HepG2 (cell line): ENCODE measurements around the gene DNPH1. TPM values are rescaled to one million over a fixed set of nuclear protein-coding genes. Genes with fewer than 3 reads are reported as not detected.
A peak's percentile ranks its signal among the peaks of the same experiment; 100 is the strongest.

Source experiments
- ATAC-seq: fragments of 200-7000 bp; cut with Tn5 transposase; 3 replicates; pipeline ENCODE4 v1.9.1; 2020; ENCODE audit warnings: mild to moderate bottlenecking, moderate library complexity
- BruUV-seq: library from RNA; stranded (reverse); fragments of 400-500 nt; replicated peaks from 2 replicates; lab custom pipeline; 2021; lab: Mats Ljungman, UMichigan
- CTCF ChIA-PET: fragments of 300-600 bp; formaldehyde crosslinking; extraction: SDS; loops from one replicate; lab custom pipeline; 2021; ENCODE audit warnings: low total read pairs, inconsistent platforms, low intra/inter-chr PET ratio; lab: Yijun Ruan, JAX
- POLR2A ChIA-PET: fragments of 350-600 bp; sonication (Branson Sonifier 250); formaldehyde crosslinking; loops from one replicate; lab custom pipeline; 2020; ENCODE audit warnings: antibody characterized with exemption, inconsistent platforms; lab: Yijun Ruan, JAX
- DNase-seq: peaks from one replicate; pipeline ENCODE4 v3.0.0-alpha.2; 2015; ENCODE audit warnings: low spot score
- FAIRE-seq: peaks from 3 replicates; lab custom pipeline; 2011; peaks lifted over from hg19 to GRCh38; lab: Jason Lieb, UNC
- H2AFZ ChIP-seq: one replicate; pipeline ENCODE4 v1.6.1; 2011; ENCODE audit warnings: low read length, inconsistent platforms
- H3K27ac ChIP-seq: fragments of 300-600 bp; 3 replicates; pipeline ENCODE4 v1.8.0; 2011; ENCODE audit warnings: mixed run types, mild to moderate bottlenecking, mixed read lengths, low read length, inconsistent platforms; ENCODE audit not compliant: insufficient read depth; ENCODE audit errors: extremely low read length
- H3K27me3 ChIP-seq, 2 experiments: fragments of 200-600 bp in 1 of 2; 2 replicates in 1 of 2; 3 replicates in 1 of 2; pipeline versions ENCODE4 v1.6.0 to v1.8.0; 2011; ENCODE audit warnings: low read length in 2 of 2, mild to moderate bottlenecking in 2 of 2, moderate library complexity in 2 of 2, inconsistent platforms in 1 of 2; ENCODE audit not compliant: insufficient read depth in 2 of 2, control insufficient read depth in 1 of 2
- H3K36me3 ChIP-seq, 2 experiments: fragments of 200-600 bp in 1 of 2; replicated peaks in 1 of 2; 2 replicates in 1 of 2; 3 replicates in 1 of 2; pipeline versions ENCODE4 v1.5.1 to v1.8.0; 2011; ENCODE audit warnings: low read length in 2 of 2, inconsistent platforms in 1 of 2; ENCODE audit not compliant: insufficient read depth in 2 of 2, control insufficient read depth in 1 of 2
- H3K4me1 ChIP-seq: 2 replicates; pipeline ENCODE4 v1.5.1; 2012; ENCODE audit warnings: low read length, inconsistent platforms; ENCODE audit not compliant: insufficient read depth
- H3K4me2 ChIP-seq: 2 replicates; pipeline ENCODE4 v1.6.0; 2011; ENCODE audit warnings: low read depth, low read length, inconsistent platforms
- H3K4me3 ChIP-seq, 3 experiments: fragments of 200-600 bp in 1 of 3; sonication (generic), shearing (Covaris generic) in 1 of 3; replicated peaks in 1 of 3; 2 replicates each; pipeline ENCODE4 v1.5.1; 2011 to 2016; ENCODE audit warnings: low read length in 3 of 3, inconsistent platforms in 2 of 3, low read depth in 2 of 3, mild to moderate bottlenecking in 2 of 3, control low read depth in 1 of 3, mixed read lengths in 1 of 3; ENCODE audit not compliant: insufficient read depth in 1 of 3
- H3K79me2 ChIP-seq: one replicate; pipeline ENCODE4 v1.6.1; 2011; ENCODE audit warnings: low read length, inconsistent platforms; ENCODE audit not compliant: insufficient read depth
- H3K9ac ChIP-seq: 2 replicates; pipeline ENCODE4 v1.6.0; 2011; ENCODE audit warnings: mild to moderate bottlenecking, low read depth, low read length, inconsistent platforms; ENCODE audit not compliant: insufficient read depth
- H3K9me3 ChIP-seq: 2 replicates; pipeline ENCODE4 v1.5.1; 2012; ENCODE audit warnings: mild to moderate bottlenecking, low read length
- H4K20me1 ChIP-seq: 2 replicates; pipeline ENCODE4 v1.6.0; 2011; ENCODE audit warnings: inconsistent platforms, mild to moderate bottlenecking, low read length, moderate library complexity; ENCODE audit not compliant: insufficient read depth
- GFI1 ChIP-seq: sonication (generic); formaldehyde crosslinking; IDR thresholded peaks from 2 replicates; pipeline ENCODE4 v1.5.0; 2020; ENCODE audit warnings: missing genetic modification reagents, mild to moderate bottlenecking, borderline replicate concordance
- HMGXB3 ChIP-seq: sonication (generic); formaldehyde crosslinking; IDR thresholded peaks from 2 replicates; pipeline ENCODE4 v1.4.0; 2020; ENCODE audit warnings: missing genetic modification reagents, borderline replicate concordance
- KDM2A ChIP-seq: sonication (generic); formaldehyde crosslinking; IDR thresholded peaks from 2 replicates; pipeline ENCODE4 v1.4.0; 2020; ENCODE audit warnings: low read depth, missing genetic modification reagents, borderline replicate concordance
- KDM5B ChIP-seq: sonication (generic); formaldehyde crosslinking; IDR thresholded peaks from 2 replicates; pipeline ENCODE4 v1.4.0; 2020; ENCODE audit warnings: missing genetic modification reagents, mild to moderate bottlenecking, borderline replicate concordance
- PBX2 ChIP-seq: IDR thresholded peaks from 2 replicates; pipeline ENCODE4 v1.6.1; 2016; ENCODE audit warnings: control low read depth
- TFAP4 ChIP-seq: sonication (generic); IDR thresholded peaks from 2 replicates; pipeline ENCODE4 v1.6.1; 2016; ENCODE audit warnings: low read depth, borderline replicate concordance
- ZNF503 ChIP-seq: sonication (generic); formaldehyde crosslinking; IDR thresholded peaks from 2 replicates; pipeline ENCODE4 v1.4.0; 2020; ENCODE audit warnings: missing genetic modification reagents
- ZNF574 ChIP-seq: sonication (generic); formaldehyde crosslinking; IDR thresholded peaks from 2 replicates; pipeline ENCODE4 v1.4.0; 2020; ENCODE audit warnings: missing genetic modification reagents
- WGBS: methylation state at CpG from one replicate; pipeline ENCODE4 v1.1.6; 2017; ENCODE audit warnings: low lambda C conversion rate; 5-methylcytosine and 5-hydroxymethylcytosine counted together
- in situ Hi-C: cut with HindIII; loops from 2 replicates; pipeline ENCODE4 v1.10.0; 2017; ENCODE audit warnings: low pct_unique_long_range_greater_than_20kb; ENCODE audit not compliant: extremely low pct_ligation_motif_present
- intact Hi-C: fragments of 100-400 bp; cut with micrococcal nuclease; formaldehyde crosslinking; loops from one replicate; pipeline ENCODE4 v1.10.0; 2022; ENCODE audit not compliant: unreplicated experiment
- polyA plus RNA-seq, 8 experiments: library from polyadenylated mRNA; depleted of rRNA in 3 of 8; stranded (reverse) in 7 of 8; unstranded in 1 of 8; fragments of >200 nt; fragmentation: Illumina TruSeq in 4 of 8; extraction: Trizol in 4 of 8; gene quantifications; 2 replicates each; pipeline versions ENCODE4 v1.2.1 to v1.2.3, GENCODE V29; 2011 to 2016; ENCODE audit warnings: low read depth in 4 of 8, missing spikeins in 1 of 8, mixed read lengths in 1 of 8; ENCODE audit not compliant: insufficient read depth in 1 of 8
- total RNA-seq, 5 experiments: library from RNA; depleted of rRNA; stranded (reverse); fragments of >200 nt; fragmentation: Illumina TruSeq; extraction: Trizol; gene quantifications; 2 replicates each; pipeline ENCODE4 v1.2.3, GENCODE V29; 2016; ENCODE audit warnings: low read depth in 1 of 5

Gene DNPH1
- total and polyA plus RNA-seq, 2 of the 13 experiments (the other 11 are each of a cell fraction or from before 2014, with no cell fraction given) = 56.5 to 75.1 TPM

GRCh38 chr6:43253401-43253800 lies 24.1 kb upstream of the DNPH1 start (continued):
- TF ChIP-seq ZNF503 (CRISPR knock-in tag) = no peak

- WGBS = 3% methylated on average over 8 of the region's 8 CpGs
- Histone ChIP-seq H3K4me1 (peaks cover 49% of the 10 kb centered on the region), H2AFZ (no peak overlapping the region), H3K79me2 (no peaks in the 10 kb centered on the region), H3K36me3 (no peaks in the 10 kb centered on the region), H3K4me3 (no peak overlapping the region), H3K27me3 (peaks cover 20 to 80% of the 10 kb centered on the region in 2 experiments), H4K20me1 (no peaks in the 10 kb centered on the region), H3K4me2 (peak overlapping the region; percentile 5; the same call in 1 of the 2 replicates), H3K9ac (no peak overlapping the region), H3K27ac (no peak overlapping the region), H3K9me3 (no peaks in the 10 kb centered on the region)
- no TSS peak for BruUV-seq
- DNase-seq (no peak), ATAC-seq (peak; percentile 19), FAIRE-seq (peak; percentile 71)
- ChIA-PET CTCF (no interaction called here), POLR2A (interaction anchor here (1.1 kb wide), 2 partner anchors 40 to 267 kb away, joined by 3 read pairs; partner anchors contain the start of gene PPP2R5D)
- intact Hi-C loops (no loop called here), in situ Hi-C loops (no loop called here)
- TF ChIP-seq KDM2A (CRISPR knock-in tag) (0 out of 2 replicates have a peak, but pooled peaks have one; percentile 22), HMGXB3 (CRISPR knock-in tag) (no peak), KDM5B (CRISPR knock-in tag) (no peak), GFI1 (peak; percentile 60; the same call in 1 of the 2 replicates), ZNF574 (CRISPR knock-in tag) (no peak), PBX2 (peak; percentile 86), TFAP4 (peak; percentile 24; the same call in 1 of the 2 replicates)
Observed at GRCh38 chr6:43250992-43251373, 21.7 kb upstream of the DNPH1 start.
